ENCODE measurements around the gene EIF2AK3.

Gene EIF2AK3

DNA sequence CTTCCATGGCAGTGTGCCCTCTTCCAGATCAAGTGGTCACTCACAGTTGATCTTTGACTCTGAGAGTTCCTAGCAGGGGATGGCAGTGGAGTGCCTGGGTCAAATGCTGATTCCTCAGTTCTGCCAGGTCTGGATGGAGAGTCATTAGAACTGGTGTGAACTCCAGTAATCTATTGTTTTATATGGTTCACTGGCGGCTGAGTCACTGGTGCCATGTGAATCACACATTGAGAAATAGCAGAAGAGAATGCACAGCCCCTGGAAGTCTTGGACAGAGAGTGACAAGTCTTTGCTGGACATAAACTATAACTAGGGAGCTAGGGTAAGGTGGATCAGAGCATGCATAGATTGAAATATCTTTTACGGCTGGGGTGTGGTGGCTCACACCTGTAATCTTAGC lies 86.9 kb downstream of the EIF2AK3 start:
- DNase-seq (ENCODE audit: low read depth) = no peak

DNA sequence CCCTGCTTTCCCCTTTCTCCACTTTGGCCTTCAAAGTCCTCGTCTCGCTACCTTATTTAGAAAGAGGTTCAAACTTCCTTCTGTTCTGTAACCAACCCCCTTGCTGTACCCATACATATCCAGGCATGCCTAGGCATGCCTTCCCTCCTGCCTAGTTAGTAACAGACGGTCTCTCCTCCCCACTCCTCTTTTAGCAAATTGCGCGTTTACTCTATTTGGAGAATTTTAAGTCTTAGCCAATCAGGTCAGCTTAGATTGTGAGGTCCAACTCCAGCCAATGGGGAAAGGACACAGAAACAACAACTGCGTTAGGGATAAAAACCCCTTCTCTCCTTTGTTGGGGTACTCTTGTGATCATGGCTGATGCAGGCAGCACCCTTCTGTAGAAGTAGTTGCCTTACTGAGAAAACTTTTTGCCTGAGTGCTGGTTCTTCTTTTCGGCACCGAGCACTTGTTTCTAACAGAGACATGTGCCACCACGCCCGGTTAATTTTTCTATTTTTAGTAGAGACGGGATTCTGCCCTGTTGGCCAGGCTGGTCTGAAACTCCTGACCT lies 88.8 kb downstream of the EIF2AK3 start:
- no peak for DNase-seq (ENCODE audit: low read depth)

DNA sequence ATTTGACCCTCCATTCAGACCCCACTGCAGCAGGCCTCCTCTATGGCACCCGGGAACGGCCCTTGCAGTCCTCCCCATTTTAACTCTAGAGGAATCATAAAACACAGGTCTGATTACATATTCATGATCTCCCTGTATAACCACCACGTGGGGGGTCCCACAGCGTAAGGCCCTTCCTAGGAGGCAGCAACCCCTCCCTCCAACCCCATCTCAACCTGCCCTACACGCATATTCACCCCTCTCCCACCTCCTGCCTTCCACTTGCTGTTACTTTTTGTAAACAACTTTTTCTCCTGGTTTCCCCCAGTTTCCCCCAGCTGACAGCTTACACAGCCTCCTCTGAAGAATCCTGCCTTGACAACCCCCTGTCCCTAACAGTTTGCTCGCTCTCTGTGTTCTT lies 89.6 kb downstream of the EIF2AK3 start:
- no peak for DNase-seq (ENCODE audit: low read depth)

DNA sequence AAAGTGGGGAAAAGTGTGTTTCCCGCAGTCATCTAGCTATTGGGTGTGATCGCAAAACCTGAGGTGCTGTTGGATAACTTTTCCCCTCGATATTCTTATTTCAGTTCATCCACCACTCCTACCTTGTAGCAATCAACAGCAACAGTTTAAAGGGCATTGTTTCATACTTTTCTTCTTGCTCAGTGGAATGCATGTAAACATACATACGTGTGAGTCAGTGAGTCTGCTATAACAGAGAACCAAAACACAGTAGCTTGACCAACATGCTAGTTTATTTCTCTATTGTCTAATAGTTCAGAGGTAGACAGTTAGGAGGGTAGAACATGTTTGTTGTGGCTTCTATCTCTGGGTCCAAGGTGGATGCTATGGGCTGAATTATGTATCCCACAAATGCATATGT lies 97.2 kb downstream of the EIF2AK3 start:
- DNase-seq (ENCODE audit: low read depth) = no peak

DNA sequence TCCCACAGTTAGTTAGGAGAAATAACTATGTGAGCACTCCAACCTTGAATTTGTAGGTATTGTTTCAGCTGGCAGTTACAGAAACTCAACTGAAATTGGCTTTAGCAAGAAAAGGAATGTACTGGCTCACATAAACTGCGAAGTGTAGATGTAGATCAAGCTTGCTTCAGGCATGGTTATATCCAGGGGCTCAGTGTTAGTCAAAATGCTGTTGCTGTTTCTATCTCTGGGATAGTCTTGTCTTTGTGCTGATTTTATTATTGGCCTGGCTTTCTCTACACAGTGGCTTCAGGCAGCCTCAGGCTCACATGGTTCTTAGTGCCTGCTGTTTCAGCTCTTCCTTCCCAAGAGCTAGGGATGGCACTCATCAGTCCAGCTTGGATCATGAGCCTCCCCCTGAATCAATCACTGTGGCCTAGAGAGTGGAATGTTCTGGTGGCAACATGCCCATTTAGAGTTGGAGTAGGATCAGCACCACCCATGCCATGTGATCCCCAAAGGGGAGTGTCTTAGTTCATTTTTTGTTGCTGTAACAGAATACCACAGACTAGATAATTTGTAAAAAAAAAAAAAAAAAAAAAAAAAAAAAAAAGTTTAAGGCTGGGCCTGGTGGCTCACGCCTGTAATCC lies 105.7 kb downstream of the EIF2AK3 start:
- no peak for DNase-seq (ENCODE audit: low read depth)

DNA sequence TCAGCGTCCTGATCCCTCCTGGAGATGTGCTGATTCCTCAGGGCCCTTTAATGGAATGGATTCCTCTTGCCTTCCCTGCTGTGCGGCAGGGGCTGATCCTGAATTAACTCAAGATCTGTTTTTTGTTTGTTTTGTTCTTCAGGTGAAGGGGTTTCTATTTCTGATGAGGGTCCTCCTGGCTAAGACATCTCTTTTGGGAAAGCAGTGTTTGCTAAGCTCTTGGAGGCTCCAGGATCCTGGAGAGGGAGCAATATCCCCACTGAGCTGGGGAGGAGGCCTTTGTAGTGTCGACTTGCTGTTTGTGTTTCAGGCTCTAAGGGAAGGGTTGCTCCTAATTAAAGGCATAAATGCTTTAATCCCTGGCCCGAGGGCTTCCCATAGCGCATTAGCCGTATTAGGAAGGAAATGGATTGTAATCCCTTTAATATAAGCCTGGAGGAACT lies 109.5 kb downstream of the EIF2AK3 start:
- DNase-seq (ENCODE audit: low read depth) = no peak
